Activated CD4-positive, CD25-positive, alpha-beta regulatory T cell (primary cell): ENCODE data around the gene FGF18.

Source experiments
- DNase-seq, 4 experiments: peaks; one replicate each; lab custom pipeline; 2025; lab: John Stamatoyannopoulos, UW

Gene FGF18

DNA sequence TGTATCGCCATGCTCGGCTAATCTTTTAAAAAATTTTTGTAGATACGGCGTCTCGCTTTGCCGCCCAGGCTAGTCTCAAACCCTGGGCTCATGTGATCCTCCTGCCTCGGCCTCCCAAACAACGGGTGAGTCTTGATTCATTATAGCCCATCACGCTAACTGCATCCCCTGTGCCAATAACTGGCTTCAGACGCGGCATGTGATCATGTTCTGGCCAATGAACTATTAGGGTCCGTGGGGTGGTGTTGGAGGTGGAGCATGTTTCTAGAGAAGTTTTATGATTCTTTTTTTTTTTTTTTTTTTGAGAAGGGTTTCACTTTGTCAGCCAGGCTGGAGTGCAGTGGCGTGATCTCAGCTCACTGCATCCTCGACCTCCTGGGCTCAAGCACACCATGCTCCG, 51.0 kb downstream of the FGF18 start:
- no peak for DNase-seq

DNA sequence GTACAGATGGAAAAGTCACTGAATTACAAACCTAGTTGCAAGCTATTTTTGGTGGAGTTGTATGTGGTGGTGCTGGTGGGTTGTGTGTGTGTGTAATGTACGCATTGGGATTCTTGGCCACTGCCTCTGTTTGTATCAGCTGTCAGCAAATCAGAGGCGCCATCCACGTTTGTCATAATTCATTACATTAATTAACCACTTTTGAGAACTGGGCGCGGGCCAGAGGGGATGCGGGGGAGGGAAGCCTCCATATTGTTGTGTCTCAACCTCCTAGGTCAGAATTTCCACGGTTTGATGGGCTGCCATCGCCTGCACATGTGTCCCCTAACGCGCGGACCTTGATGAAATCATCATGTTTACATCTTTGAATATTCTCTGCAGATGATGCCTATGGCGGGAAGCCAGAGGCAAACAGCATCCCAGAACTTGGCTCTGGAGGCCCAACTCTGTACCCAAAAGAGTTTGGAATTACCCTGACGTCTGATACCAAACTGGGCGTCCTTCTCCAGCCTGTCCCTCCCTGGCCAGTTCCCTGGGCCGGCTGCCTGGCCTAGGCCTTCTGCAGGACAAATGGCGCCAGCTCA, 54.9 kb downstream of the FGF18 start:
- no peak for DNase-seq

DNA sequence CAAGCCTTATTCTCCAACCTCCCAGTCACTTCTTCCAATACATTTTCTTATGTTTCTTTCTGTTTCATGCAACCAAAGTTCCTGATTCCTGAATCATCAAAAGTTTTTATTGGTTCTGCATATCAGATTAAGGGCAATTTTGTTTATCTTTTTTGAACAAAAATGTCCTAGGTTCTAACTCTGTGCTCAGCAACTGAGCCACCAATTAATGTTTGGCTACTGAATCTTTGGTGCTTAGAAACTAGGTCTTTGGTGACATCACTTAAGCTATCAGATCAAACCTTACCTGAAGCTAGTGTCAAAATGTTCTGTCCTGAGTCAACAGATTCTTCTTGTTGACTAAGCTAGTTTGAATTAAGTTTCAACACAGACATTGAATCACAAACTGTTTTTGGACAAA, 56.1 kb downstream of the FGF18 start:
- DNase-seq = no peak

- no peak for DNase-seq
Observed at GRCh38 chr5:171476701-171477100, 57.3 kb downstream of the FGF18 start.

GRCh38 chr5:171477101-171477500, 57.7 kb downstream of the FGF18 start:
- DNase-seq = no peak

DNA sequence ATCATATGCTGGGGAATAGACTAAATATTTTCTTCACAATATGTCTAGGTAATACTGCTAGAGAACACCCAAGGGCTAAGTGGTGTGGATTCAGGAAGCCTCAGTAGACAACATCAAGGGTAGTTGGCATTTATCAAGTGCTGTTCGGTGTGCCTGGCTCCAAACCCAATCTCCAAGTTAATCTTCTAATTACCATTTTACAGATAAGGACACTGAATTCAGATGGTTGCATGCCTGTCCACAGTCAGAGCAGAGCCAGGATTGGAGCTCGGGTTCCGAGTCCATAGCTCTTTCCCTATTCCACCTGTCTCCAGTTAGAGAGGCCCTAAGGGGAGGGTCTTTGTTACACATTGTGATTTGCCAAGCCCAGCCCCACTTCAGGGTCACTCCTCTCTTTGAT, 58.2 kb downstream of the FGF18 start:
- DNase-seq = no peak

- DNase-seq = no peak
Observed at GRCh38 chr5:171478946-171479775, 59.7 kb downstream of the FGF18 start.

- DNase-seq = no peak
Observed at GRCh38 chr5:171479776-171480125, 60.3 kb downstream of the FGF18 start.

DNA sequence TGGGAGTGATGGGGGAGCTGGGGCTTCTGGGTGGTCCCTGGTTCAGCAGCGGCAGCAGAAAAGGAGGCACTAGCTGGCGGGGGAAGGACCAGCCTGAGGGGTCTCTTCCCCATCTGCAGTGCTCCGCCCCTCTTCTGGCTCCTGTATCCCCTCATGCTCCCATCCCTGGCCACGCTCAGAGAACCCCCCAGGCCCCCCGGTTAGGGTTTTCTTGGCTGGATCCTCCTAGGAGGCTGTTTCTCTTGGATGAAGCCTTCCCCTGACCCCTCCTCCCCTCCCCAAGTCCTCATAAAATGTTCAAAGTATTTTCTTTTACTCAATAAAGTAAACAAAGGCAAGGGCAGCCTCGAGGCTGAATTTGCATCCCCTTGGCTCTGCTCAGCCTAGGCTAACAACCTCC, 60.8 kb downstream of the FGF18 start:
- no peak for DNase-seq

DNA sequence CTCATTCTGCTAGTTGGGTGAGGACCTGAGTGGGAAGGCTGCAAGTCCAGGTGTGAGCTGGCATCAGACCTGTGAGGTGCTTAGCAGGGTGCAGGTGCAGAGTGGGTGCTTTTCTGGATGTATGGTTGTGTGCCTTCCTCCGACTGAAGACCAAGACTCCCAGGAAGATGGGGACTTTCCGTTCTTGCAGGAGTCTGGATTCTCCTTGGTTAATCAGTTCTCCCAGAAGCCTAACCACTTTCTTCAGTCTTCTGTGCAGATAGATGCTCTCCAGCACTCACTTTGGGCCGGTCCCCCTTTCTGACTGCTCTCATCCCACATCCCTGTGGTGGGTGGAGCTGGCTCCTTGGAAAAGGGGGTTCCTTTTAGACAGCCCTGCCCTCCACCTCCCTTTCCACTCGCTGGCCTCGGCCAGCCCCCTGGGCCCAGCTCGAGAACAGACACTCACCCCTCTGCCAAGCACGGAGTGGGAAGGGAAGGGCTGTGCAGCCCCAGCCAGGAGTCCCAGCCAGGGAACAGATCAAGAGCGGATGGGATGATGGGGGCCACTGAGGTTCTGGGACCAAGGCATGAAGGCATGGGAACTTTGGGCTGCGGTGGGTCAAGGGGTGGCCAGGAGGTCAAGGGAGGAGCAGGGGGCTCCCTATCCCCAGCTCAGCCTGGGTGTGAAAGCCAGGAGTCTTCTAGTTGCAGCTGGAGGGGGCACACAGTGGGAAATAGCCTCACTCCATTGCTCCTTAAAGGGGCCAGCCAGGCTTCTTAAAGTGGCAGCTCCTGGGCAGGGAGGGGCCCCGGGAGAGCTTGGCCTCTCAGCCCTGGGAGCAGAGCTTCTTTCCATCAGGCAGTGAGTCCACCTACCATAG, 62.4 kb downstream of the FGF18 start:
- no peak for DNase-seq

DNA sequence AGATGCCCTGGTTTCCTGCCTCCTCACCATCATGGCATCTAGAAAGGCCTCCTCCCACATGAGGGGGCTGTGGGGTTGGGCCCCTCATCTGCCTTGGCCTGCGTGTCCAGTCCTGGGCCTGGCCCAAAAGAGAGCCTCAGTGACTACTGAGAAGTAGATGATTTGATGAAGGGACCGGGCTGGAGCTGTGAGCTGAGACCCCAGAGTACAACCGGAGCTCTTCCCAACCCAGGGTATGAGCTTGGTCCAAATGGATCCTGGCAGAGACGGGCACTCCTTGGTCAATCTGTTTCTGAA, 62.9 kb downstream of the FGF18 start:
- no peak for DNase-seq

DNA sequence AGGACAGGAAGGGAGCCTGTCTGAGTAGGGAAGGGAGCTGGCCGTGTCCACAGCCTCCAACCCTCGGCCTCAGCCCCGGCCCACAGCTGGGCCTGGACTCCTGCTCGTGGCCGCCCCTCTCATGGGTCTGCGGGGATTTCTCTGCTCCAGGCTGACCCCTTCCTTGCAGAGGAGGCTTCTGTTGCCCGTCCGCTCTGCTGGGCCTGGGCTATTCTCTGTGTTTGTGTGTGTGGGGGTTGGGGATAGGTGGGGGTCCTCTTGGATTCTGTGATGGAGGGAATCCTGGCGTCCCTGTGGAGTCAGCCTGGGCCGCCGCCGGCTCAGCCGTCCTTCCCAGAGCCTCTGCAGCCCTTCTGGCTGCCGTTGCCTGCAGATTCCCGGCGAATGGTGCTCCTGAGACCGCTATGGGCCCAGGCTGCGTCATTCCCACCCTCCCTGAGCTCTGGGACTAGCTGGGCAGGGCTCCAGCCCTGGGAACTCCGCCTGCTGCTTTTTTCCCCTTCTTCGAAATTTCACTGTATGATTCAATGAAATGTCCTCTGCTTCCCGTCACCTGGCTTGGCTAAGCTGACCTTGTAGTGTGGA, 64.2 kb downstream of the FGF18 start:
- DNase-seq = no peak

DNA sequence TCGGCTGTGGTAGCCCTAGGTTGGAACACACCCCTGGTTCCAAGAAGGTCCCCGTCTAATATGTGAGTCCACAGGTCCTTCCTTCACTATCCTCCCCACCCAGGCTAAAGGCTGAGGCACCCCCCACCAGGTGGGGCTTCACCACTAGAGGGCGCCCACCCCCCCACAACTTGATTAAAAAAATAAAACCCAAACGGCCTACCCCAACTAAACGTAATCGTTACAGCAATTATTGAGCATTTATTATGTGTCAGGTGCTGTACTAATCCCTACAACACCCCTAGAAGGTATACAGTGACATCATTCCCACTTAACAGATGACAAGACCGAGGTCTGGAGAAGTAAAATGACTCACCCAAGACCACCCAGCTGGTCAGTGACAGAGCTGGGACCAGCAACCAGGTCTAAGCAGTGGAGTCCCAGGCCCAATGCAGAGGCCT, 65.0 kb downstream of the FGF18 start:
- DNase-seq = peak in 3 of 4 experiments; percentile 6 to 28 (median 11)

GRCh38 chr5:171485668-171486067, 66.2 kb downstream of the FGF18 start:
- DNase-seq = no peak

- DNase-seq = no peak
Observed at GRCh38 chr5:171486613-171487012, 67.2 kb downstream of the FGF18 start.

DNA sequence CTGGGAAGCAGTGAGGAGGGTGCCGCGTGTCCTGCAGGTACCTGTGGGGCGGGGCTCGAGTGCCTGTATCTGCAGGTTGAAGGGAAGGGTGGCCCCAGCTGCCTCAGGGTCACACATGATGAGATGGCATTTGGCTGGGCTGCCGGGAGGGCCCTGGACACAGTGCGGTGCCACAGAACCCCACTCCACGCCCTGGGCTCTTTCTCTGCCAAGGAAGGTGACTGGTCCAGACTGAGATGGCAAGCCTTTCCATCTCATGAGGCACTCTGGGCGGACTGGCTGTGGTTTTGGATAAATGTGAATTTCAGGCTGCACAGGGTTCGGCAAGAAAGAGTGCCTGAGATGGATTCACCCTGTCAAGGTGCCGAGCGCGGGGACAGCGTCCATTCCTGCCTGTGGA, 69.4 kb downstream of the FGF18 start:
- no peak for DNase-seq

DNA sequence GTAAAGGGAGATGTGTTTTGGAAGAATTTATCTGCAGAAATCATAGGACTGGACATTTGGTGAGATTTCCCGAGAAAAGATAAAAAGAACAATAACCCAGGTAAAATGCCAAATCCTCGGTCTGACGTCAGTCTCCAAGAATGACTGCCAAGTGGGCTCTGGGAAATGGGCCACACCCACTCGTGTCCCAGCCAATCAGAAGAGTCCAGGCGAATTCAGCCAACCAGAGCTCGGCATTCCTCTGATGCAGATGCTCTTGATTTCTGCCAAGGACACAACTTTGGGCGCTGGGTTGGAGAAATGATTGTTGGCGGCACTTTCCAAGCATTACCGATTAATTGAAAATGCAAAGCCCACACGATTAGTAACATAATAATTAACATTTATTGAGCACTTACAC, 73.3 kb downstream of the FGF18 start:
- no peak for DNase-seq

DNA sequence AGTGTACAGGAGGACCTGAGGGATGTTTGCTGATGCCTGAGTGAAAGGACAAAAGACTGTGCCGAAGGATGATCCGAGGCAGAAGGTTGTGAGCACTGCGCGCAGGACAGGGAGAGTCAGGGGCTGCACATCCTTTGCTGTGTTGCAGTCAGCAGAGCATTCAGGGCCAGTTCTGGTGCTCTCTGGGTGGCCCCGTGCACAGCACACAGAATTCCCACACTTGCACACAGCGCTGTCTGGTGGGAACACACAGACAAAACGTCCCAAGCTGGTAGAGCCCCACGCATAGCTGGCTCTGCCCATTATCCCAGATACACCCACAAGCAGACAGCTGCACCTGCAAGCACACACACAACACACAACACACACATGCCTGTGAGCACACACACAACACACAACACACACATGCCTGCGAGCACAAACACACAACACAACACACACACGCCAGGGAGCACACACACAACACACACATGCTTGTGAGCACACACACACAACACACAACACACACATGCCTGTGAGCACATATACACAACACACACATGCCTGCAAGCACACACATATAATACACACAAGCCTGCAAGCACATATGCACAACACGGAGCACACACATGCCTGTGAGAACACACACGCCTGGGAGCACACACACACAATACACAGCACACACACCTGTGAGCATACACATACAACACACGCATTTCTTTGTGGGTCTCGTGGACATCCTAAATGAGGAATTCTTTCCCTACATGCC, 74.4 kb downstream of the FGF18 start:
- DNase-seq = no peak

DNA sequence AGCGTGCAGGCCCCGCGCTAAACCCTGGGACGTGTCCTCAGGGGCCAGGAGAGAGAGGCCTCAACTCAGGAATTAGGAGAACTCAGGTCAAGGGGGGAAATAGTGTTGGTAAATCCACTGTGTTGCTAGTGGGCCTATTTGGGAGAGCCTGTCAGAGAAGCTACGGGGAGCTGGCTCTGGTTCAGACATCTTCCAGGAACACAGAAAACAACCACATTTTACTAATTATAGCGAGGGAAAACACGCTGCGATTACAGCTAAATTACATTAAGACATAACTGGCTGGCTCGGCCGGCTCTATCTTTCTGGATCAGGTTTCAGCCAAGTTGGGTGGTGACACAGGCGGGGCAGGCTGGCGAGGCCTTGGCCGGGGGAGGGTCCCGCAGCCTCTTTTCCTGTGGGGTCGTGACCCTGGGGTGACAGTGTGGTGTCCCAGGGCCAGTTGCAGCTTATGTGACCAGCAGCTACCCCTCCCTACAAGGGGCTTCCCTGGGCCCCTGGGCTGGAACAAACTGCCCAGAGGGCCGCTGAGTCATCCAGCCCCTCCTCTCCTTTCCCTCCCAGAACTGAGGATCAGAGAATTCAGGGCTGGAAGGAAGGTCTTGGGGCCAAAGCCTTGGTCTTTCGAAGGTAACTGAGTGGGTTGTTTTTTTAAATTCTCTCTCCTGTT, 75.1 kb downstream of the FGF18 start:
- DNase-seq = no peak

GRCh38 chr5:171495122-171495700, 75.8 kb downstream of the FGF18 start:
- no peak for DNase-seq

DNA sequence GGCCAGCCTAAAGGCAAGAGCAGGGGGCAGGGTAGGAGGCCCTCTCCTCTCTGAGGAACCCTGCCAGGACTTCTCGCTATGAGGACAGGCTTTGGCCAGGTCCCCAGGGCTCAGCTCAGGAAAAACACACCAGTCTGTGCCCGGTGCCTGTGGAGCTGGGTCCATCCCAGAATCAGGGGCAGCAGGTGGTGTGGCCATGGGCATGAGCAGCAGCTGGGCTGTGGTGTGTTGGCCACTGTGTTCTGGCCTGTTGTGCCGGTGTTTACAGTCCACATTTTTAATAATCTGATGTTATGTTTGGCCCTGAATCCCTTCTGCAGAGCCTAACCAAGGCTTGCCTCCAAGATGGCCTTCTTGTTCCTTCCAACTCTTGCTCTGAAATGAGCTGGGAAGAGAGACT, 77.0 kb downstream of the FGF18 start:
- DNase-seq = no peak
